ENCODE results near the gene EIF4EBP3.

The EIF4EBP3 gene

DNA sequence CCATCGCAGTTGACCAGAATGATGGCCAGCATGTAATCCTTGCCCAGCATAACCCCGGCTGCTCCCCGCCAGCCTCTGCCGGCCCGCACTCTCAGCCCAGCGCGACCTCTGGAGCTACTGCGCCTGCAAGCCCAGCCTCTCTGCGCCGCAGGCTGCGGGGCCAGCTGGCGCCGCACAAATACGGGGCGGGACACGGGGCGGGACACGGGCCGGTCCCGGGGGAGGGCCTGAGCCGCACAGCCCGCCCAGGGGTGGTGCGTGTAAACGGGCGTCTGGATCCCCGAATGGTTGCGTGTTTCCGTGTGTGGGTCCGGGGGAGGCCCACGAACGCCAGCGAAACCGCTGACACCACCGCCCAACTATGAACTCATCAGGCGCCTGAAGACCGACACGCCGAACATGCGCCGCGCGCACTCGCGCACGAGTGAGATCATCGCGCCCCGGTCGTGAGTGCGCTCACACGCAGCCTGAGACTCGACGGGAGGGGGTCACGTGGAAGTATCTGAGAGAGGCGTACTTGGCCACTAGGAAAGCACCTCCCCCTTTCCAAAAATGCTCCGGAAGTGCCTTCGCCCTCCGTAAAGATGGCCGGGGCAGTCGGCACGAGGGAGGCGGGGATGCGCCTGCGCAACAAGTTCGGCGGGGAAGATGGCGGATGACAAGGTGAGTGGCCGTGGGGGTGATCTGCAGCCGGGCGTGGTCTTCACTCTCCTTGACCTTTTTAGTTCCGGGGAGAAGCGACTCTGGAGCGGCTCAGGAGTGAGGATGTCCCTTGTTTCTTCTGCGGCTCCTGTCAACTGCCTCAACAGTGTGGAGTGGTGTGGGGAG lies 16.9 kb downstream of the EIF4EBP3 start, which contains the start of the genes APBB3 and SLC35A4:
Gene APBB3 (minus strand): TSS at position 403 of the 828 bp plus-strand sequence. CDS start 353 bp downstream, at position 50.
Gene SLC35A4 (plus strand): TSS at position 633 of the 828 bp plus-strand sequence. CDS start 2,342 bp downstream, outside the sequence.
- peak; percentile 95 for TF ChIP-seq POLR2A (IDR thresholded peaks at IDR 0.05; ENCODE audit: low read depth, low read length)
- peak; percentile 91 for TF ChIP-seq POLR2AphosphoS5 (IDR thresholded peaks at IDR 0.05; ENCODE audit: low read depth, low read length)
- peak; percentile 81 for TF ChIP-seq TAF1 (IDR thresholded peaks at IDR 0.05; ENCODE audit: low read depth, low read length)
- no peak for TF ChIP-seq PAX5 (IDR thresholded peaks at IDR 0.05; ENCODE audit: insufficient read depth, low read length, severe bottlenecking)
- TF ChIP-seq POU2F2 (IDR thresholded peaks at IDR 0.05; ENCODE audit: low read depth, low read length), result no peak; the same call in 1 of the 2 replicates
- peak; percentile 16; the same call in 1 of the 2 replicates for TF ChIP-seq SPI1 (IDR thresholded peaks at IDR 0.05; ENCODE audit: low read depth, low read length)
- FAIRE-seq (peak; percentile 100), DNase-seq (ENCODE audit: insufficient read length, low spot score) (peak; percentile 92)

DNA sequence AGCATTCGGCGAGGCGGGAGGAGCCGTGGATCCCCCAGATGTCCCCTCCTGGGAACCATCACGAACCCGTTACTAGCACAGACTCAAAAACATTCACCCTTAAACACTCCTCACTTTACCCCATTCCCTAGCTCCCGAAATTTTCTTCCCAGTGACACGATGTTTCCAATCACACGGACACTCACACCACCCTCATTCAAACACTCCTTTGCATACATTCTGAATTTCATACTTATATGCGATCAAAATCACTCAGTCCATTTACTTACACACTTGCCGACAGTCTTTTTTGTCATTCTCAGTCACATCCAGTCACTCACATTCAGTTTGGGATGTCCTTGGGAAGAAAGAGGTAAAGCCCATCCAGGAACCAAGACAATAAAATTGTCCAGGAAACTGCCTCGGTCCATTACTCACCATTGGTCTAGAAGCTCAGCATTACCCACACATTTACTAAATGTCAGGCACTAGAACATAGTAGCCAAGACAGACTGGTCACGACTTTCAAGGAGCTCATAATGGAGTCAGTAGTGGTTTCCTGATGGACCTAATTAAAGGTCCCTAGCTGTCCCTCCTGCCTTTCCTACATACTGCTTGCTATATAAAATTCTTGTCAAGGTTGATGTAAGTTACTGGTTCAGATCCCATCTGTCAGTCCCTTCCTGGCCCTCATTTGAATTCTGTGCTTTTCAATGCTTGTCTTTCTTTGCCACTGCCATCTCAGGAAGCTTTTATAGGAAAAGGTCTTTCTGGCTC lies 17.7 kb downstream of the EIF4EBP3 start:
- peak; percentile 13 for FAIRE-seq
- DNase-seq (ENCODE audit: insufficient read length, low spot score), result no peak
- TF ChIP-seq PAX5 (IDR thresholded peaks at IDR 0.05; ENCODE audit: insufficient read depth, low read length, severe bottlenecking) (no peak), POLR2AphosphoS5 (IDR thresholded peaks at IDR 0.05; ENCODE audit: low read depth, low read length) (no peak), SPI1 (IDR thresholded peaks at IDR 0.05; ENCODE audit: low read depth, low read length) (no peak), TAF1 (IDR thresholded peaks at IDR 0.05; ENCODE audit: low read depth, low read length) (no peak), POU2F2 (IDR thresholded peaks at IDR 0.05; ENCODE audit: low read depth, low read length) (no peak), POLR2A (IDR thresholded peaks at IDR 0.05; ENCODE audit: low read depth, low read length) (no peak)

DNA sequence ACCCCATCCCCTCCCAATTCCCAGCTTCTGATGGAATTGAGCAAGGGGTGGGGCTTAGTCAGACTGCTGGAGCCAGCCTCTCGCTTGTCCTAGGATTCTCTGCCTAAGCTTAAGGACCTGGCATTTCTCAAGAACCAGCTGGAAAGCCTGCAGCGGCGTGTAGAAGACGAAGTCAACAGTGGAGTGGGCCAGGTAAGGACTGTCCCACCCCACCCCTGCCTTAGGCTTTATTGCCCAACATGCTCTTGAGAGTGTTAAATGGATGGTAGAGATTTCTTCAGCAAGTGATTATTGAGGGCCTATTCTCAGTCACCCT lies 18.3 kb downstream of the EIF4EBP3 start:
- FAIRE-seq (no peak), DNase-seq (ENCODE audit: insufficient read length, low spot score) (no peak)
- TF ChIP-seq SPI1 (IDR thresholded peaks at IDR 0.05; ENCODE audit: low read depth, low read length), result no peak
- no peak for TF ChIP-seq PAX5 (IDR thresholded peaks at IDR 0.05; ENCODE audit: insufficient read depth, low read length, severe bottlenecking)
- TF ChIP-seq POLR2A (IDR thresholded peaks at IDR 0.05; ENCODE audit: low read depth, low read length), result no peak
- no peak for TF ChIP-seq POU2F2 (IDR thresholded peaks at IDR 0.05; ENCODE audit: low read depth, low read length)
- no peak for TF ChIP-seq POLR2AphosphoS5 (IDR thresholded peaks at IDR 0.05; ENCODE audit: low read depth, low read length)
- no peak for TF ChIP-seq TAF1 (IDR thresholded peaks at IDR 0.05; ENCODE audit: low read depth, low read length)

DNA sequence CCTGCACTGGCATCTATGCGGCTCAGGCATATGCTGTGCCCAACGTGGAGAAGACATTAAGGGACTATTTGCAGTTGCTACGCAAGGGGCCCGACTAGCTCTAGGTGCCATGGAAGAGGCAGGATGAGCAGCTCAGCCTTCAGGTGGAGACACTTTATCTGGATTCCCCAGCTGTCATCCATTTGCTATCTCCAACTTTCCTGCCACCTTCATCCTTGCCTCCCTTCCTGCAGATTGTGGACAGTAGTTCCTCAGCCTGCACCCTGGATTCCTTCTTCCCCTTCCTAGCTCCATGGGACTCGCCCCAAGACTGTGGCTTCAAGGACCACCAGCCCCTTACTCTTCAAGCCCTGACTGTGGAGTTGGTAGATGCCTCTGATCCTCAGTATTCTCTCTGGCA lies 19.2 kb downstream of the EIF4EBP3 start:
- no peak for TF ChIP-seq SPI1 (IDR thresholded peaks at IDR 0.05; ENCODE audit: low read depth, low read length)
- no peak for TF ChIP-seq TAF1 (IDR thresholded peaks at IDR 0.05; ENCODE audit: low read depth, low read length)
- TF ChIP-seq POU2F2 (IDR thresholded peaks at IDR 0.05; ENCODE audit: low read depth, low read length), result no peak
- no peak for TF ChIP-seq POLR2AphosphoS5 (IDR thresholded peaks at IDR 0.05; ENCODE audit: low read depth, low read length)
- TF ChIP-seq PAX5 (IDR thresholded peaks at IDR 0.05; ENCODE audit: insufficient read depth, low read length, severe bottlenecking), result no peak
- TF ChIP-seq POLR2A (IDR thresholded peaks at IDR 0.05; ENCODE audit: low read depth, low read length), result no peak
- FAIRE-seq, result no peak

DNA sequence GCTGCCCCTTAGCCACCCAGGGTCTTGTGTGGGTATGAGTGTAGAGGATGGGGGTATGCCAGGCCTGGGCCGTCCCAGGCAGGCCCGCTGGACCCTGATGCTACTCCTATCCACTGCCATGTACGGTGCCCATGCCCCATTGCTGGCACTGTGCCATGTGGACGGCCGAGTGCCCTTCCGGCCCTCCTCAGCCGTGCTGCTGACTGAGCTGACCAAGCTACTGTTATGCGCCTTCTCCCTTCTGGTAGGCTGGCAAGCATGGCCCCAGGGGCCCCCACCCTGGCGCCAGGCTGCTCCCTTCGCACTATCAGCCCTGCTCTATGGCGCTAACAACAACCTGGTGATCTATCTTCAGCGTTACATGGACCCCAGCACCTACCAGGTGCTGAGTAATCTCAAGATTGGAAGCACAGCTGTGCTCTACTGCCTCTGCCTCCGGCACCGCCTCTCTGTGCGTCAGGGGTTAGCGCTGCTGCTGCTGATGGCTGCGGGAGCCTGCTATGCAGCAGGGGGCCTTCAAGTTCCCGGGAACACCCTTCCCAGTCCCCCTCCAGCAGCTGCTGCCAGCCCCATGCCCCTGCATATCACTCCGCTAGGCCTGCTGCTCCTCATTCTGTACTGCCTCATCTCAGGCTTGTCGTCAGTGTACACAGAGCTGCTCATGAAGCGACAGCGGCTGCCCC lies 19.8 kb downstream of the EIF4EBP3 start:
- TF ChIP-seq PAX5 (IDR thresholded peaks at IDR 0.05; ENCODE audit: insufficient read depth, low read length, severe bottlenecking), result no peak
- no peak for TF ChIP-seq POLR2AphosphoS5 (IDR thresholded peaks at IDR 0.05; ENCODE audit: low read depth, low read length)
- TF ChIP-seq SPI1 (IDR thresholded peaks at IDR 0.05; ENCODE audit: low read depth, low read length), result no peak
- no peak for TF ChIP-seq POU2F2 (IDR thresholded peaks at IDR 0.05; ENCODE audit: low read depth, low read length)
- TF ChIP-seq POLR2A (IDR thresholded peaks at IDR 0.05; ENCODE audit: low read depth, low read length), result no peak
- no peak for TF ChIP-seq TAF1 (IDR thresholded peaks at IDR 0.05; ENCODE audit: low read depth, low read length)
- DNase-seq (ENCODE audit: insufficient read length, low spot score) (no peak), FAIRE-seq (no peak)

More for the DNA sequence above, 19.2 kb downstream of the EIF4EBP3 start:
- no peak for DNase-seq (ENCODE audit: insufficient read length, low spot score)

DNA sequence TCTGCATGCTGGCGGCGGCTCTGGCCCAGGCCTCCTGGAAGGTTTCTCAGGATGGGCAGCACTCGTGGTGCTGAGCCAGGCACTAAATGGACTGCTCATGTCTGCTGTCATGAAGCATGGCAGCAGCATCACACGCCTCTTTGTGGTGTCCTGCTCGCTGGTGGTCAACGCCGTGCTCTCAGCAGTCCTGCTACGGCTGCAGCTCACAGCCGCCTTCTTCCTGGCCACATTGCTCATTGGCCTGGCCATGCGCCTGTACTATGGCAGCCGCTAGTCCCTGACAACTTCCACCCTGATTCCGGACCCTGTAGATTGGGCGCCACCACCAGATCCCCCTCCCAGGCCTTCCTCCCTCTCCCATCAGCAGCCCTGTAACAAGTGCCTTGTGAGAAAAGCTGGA lies 20.4 kb downstream of the EIF4EBP3 start:
- no peak for DNase-seq (ENCODE audit: insufficient read length, low spot score)
- FAIRE-seq, result no peak
- TF ChIP-seq PAX5 (IDR thresholded peaks at IDR 0.05; ENCODE audit: insufficient read depth, low read length, severe bottlenecking) (no peak), POU2F2 (IDR thresholded peaks at IDR 0.05; ENCODE audit: low read depth, low read length) (no peak), SPI1 (IDR thresholded peaks at IDR 0.05; ENCODE audit: low read depth, low read length) (no peak), POLR2A (IDR thresholded peaks at IDR 0.05; ENCODE audit: low read depth, low read length) (no peak), POLR2AphosphoS5 (IDR thresholded peaks at IDR 0.05; ENCODE audit: low read depth, low read length) (no peak), TAF1 (IDR thresholded peaks at IDR 0.05; ENCODE audit: low read depth, low read length) (no peak)

DNA sequence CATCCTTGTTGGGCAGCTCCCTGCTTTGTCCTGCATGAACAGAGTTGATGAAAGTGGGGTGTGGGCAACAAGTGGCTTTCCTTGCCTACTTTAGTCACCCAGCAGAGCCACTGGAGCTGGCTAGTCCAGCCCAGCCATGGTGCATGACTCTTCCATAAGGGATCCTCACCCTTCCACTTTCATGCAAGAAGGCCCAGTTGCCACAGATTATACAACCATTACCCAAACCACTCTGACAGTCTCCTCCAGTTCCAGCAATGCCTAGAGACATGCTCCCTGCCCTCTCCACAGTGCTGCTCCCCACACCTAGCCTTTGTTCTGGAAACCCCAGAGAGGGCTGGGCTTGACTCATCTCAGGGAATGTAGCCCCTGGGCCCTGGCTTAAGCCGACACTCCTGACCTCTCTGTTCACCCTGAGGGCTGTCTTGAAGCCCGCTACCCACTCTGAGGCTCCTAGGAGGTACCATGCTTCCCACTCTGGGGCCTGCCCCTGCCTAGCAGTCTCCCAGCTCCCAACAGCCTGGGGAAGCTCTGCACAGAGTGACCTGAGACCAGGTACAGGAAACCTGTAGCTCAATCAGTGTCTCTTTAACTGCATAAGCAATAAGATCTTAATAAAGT lies 21.1 kb downstream of the EIF4EBP3 start:
- FAIRE-seq (peak; percentile 20), DNase-seq (ENCODE audit: insufficient read length, low spot score) (no peak)
- TF ChIP-seq SPI1 (IDR thresholded peaks at IDR 0.05; ENCODE audit: low read depth, low read length) (no peak), TAF1 (IDR thresholded peaks at IDR 0.05; ENCODE audit: low read depth, low read length) (no peak), POLR2AphosphoS5 (IDR thresholded peaks at IDR 0.05; ENCODE audit: low read depth, low read length) (no peak), POU2F2 (IDR thresholded peaks at IDR 0.05; ENCODE audit: low read depth, low read length) (no peak), PAX5 (IDR thresholded peaks at IDR 0.05; ENCODE audit: insufficient read depth, low read length, severe bottlenecking) (no peak), POLR2A (IDR thresholded peaks at IDR 0.05; ENCODE audit: low read depth, low read length) (no peak; the same call in 1 of the 2 replicates)

DNA sequence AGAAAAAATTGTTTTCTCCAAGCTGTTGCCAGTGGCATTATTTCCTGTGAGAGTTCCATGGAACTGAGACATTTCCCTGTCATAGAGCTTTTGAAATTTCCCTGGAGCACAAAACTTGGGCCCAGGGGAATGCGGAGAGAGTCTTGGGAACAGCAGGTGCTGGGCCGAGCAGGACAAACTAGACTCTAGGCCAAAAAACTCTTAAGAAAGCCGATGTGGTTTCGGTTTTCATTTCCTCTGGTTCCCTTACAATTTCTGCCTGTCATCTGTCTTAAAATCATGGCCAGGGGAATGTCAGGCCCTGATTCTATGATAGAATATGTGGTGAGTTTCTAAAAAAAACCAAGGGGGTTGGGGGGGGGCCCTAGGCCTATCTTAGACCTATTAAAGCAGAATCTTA lies 21.7 kb downstream of the EIF4EBP3 start:
- no peak for DNase-seq (ENCODE audit: insufficient read length, low spot score)
- FAIRE-seq, result no peak
- TF ChIP-seq SPI1 (IDR thresholded peaks at IDR 0.05; ENCODE audit: low read depth, low read length), result peak; percentile 49
- no peak for TF ChIP-seq POLR2AphosphoS5 (IDR thresholded peaks at IDR 0.05; ENCODE audit: low read depth, low read length)
- no peak for TF ChIP-seq POU2F2 (IDR thresholded peaks at IDR 0.05; ENCODE audit: low read depth, low read length)
- TF ChIP-seq TAF1 (IDR thresholded peaks at IDR 0.05; ENCODE audit: low read depth, low read length), result 0 out of 2 replicates have a peak, but pooled peaks have one; percentile 21
- no peak for TF ChIP-seq PAX5 (IDR thresholded peaks at IDR 0.05; ENCODE audit: insufficient read depth, low read length, severe bottlenecking)
- no peak for TF ChIP-seq POLR2A (IDR thresholded peaks at IDR 0.05; ENCODE audit: low read depth, low read length)

Measured in GM12891 (cell line).